ENCODE results near the gene DHRS3.

The DHRS3 gene

DNA sequence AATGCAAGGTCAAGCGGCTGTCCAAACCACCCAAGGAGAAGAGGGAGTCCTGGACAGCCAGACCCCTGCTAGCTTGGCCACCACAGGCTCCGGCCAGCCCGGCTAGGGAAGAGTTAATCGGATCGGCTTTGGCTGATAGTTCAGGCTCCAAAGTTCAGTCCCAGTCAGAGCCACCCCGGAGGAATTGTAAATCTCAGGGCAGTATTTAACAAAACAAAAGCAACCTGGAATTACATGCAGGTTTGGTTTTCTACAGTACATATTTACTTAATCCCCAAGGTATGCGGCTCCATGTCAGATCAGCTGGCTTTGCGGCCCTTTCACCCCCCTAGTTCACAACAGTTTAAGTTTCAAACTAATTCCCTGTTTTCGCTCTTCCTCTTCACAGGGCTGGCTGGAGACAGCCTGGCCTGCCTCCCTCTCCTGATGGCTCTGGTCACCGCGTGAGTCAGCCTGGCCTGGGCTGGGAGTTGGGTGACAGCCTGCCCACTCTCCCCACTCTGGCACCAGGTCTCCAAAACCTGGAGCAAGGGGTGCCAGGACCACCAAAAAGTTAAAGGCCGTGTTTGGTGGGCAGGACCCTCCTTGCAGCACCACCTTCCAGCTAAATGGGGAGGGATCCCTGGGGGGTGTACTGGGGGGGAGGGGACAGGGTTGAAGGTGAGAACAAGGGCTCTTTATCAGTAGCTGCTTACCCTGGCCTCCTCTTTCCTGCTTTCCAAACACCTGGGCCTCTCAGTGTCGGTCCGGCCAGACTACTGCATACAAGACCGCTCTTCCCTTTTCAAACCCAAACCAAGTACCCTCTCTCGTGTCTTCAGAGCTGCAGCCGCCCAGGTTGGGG is 1.9 kb downstream of the DHRS3 start:
- no peak for DNase-seq

DNA sequence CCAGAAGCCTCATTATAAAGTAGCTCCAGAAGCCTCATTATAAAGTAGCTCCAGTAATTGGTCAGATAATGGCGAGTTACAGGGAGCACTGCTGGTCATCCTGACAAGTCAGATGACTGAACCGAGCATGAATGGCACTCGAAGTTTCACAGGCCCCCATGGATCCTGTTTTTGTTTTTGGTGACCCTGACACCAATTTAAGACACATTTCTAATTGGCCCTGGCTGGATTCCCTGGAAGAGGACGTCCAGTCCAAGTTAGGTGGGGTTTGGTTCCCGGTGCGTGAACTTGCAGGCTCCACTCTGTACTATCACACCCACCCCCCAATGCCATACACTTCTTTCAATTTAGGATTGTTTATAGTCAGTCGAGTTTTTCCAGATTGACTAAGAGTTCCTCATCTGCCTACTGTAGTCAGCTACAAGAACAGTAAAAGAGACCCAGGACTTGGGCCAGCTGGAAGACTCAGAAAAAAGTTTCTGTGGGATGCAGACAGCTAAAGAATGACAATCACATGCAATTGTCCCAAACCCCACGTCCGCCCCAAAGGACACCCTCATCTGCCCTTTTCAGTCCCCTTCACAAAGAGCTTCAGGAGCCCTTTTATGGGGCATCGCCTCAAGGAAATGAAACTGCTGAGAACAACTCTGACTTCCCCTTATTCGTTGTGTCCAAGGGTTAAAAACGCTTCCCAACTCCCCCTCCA is 2.7 kb downstream of the DHRS3 start:
- DNase-seq: no peak

DNA sequence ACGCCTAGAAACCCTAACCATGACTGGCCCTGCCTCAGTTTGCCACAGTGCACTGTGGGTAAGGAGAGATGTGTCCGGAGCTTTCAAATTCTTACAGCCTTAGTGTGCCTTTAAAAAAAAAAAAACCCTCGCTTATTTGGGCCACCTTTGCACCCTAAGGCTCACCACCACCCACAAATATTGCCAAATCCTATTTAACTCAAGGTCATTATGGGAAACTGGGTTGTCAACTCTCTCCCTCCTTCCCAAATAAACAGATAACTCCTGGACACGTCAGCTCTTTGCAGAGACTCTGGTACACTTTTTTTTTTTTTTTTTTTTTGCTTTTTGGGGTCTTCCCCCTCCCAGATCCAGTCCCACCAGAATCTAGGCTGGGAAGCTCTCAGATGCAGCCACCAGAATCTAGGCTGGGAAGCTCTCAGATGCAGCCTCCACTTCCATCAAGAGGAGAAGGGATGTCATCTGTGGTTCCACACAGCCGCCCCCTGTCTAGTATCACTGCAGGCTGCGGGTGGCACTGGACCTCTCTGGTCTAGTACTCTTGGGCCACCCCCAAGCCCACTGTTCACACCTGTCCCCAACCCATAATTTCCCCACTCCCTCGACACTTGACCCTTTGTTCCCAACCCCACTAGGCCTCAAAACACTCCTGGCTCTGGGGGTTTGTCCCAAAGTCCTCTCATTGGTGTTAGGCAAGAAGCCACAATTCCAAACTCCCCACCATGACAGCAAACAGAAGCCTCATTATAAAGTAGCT is 3.4 kb downstream of the DHRS3 start:
- no peak for DNase-seq

DNA sequence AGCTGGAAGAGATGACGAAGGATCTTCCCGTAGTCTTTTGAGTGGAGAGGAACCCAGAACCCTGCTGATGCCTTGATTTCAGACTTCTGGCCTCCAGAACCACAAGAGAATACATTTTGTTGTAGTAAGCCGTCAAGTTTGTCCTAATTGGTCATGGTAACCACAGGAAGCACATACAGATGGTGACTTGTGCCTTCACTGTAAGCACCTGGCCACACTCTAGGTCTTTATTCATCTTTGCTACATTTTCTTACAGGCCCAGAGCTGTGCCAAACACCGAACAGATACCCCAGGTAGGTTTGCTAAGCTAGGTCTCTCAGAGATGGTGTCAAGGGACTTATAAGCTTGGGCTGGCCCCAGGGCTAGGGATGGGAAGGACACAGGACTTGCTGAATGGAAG is 4.8 kb downstream of the DHRS3 start:
- no peak for DNase-seq

DNA sequence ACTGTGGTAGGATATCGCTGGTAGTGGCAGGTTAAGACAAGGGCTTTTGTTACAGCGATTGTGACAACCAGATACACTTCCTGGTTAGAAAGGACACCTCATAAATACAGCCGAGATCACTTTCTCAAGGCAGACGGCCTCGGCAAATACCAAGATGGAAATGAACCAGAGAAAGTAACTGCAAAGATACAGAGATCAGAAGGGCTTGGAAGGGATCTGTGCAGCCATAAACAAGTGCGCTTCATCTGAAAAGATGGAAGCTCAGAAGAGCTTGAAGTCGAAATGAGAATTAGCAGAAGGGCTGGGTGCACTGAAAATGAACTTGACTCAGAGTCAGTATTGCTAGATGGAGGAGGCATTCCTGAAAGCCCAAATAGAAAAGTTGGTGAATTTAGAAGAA is 7.1 kb downstream of the DHRS3 start:
- no peak for DNase-seq

DNA sequence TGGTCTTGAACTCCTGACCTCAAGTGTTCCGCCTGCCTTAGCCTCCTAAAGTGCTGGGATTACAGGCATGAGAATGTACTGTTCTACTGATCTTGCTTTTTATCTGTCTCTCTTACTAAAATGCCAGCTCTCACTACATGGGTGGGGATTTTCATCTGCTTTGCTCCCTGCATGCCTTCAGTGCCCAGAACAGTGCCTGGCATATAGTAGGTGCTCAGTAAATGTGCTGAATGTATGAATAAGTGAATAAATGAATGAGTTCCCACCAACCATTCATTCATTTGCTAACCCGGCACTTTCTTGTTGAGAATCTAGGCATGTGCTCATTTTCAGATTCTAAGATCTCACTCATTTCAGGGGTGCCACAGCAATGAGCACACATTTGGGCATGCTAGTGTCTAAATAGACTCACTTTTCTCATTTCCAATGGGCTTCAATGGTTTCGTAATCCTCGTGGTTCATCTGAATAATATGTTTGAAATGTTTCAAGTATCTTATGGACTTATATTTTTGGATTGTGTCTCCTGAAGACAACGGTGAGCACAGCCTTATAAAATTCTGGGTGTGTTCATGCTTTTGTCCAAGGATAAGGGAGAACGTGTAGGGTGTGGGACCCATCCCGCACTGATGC is 7.6 kb downstream of the DHRS3 start:
- no peak for DNase-seq

DNA sequence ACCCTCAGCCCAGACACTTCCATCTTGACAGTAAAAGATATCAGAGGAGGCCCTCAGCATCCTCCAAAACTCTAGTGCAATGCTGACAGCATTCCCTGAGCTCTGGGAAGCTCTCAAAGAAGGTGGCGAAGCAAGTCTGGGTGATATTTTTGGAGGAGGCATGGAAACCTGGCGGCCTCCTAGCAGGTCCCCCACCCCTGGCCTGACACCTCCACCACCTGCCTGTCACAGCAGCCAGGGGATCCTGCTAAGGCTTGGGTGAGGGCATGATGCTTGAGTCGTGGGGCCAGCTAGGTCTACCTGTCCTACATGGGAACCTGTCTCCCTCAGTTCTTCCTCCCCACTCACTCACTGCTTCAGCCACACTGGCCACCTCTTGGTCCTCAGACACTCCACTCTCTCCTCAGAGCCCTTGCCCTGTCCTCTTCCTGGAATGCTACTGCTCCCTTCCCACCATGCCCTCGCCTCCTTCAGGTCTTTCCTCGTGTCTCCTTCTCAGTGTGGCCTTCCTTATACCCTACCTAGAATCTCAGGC is 8.5 kb downstream of the DHRS3 start:
- no peak for DNase-seq

DNA sequence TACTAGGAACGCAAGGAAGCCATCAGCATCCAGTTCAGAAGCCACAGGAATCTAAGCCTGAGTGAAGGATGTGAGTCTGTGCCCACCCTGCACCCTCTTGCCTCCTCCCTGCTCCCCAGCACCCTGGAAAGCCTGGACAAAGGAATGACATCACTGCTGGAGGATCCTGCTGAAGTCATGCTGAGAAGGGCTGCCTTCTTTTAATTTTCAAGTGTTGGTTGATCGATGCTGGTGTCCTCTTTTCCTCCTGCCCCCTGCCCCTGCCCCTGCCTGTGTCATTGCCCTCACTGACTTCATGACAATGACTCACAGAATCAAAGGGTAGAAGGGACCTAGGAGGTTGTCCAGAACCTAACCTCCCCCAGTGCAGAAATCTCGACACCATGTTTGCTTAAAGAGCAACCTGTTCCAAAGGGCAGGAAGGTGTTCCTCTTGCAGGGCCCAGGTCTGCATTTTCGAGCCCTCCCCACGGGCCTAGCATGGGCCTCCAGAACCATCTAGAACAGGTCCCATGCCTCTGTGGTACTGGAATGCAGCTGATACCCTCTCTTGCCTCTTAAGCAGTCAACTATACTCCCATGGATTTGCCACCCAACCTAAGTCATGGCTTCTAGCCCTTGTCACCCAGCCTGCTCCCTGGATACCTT is 9.6 kb downstream of the DHRS3 start:
- DNase-seq: no peak

DNA sequence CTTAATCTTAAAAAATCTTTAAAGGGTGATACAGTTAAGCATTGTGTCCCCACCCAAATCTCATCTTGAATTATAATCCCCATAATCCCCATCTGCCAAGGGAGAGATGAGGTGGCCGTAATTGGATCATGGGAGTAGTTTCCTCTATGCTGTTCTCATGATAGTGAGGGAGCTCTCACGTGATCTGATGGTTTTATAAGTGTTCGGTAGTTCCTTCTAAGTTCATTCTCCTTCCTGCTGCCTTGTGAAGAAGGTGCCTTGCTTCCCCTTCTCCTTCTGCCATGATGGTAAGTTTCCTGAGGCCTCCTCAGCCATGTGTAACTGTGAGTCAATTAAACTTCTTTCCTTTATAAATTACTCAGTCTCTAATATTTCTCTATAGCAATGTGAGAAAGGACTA is 10.7 kb downstream of the DHRS3 start:
- no peak for DNase-seq

DNA sequence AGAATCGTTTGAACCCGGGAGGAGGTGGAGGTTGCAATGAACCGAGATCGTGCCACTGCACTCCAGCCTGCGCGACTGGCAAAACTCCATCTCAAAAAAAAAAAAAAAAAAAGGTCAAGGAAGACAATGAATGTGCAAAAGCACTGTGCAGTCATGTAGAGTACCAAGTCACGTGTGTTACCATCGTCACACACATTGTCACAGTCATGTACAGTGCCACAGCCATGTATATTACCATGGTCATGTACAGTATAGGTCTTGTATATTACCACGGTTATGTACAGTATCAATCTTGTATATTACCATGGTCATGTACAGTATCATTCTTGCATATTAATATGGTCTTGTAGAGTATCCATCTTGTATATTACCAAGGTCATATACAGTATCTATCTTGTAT is 13.0 kb downstream of the DHRS3 start:
- no peak for DNase-seq

DNA sequence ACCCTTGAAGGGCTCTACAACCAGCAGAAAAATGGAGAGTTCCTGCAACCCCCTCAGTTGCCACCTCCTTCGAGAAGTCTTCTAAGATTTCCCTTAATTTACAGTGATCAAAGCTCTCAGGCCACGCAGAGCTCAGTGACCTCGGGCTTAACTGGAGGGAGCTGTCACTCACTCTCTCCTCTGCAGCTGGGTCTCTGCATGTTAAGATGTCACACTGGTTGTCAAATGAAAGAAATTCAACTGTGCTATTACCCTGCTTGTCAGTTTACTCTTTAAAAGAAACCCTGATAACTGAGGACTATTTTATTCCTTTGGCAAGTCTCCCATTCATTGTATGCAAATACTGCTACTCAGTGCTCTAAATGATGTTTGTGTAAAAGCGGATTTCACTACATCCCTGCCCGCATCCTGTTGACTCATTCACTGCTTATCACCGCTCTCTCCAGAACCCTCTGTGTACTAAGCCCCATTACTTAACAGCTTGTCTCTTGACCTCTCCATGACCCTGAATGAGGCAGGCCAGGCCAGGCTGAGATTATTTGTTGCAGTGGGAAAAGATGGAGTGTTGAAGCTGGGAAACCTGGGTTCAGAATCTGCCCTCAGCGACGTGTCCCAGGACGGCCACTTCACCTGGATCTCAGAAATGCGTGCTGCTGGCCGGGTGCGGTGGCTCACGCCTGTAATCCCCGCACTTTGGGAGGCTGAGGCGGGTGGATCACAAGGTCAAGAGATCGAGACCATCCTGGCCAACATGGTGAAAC is 13.7 kb downstream of the DHRS3 start:
- DNase-seq: peak; percentile 77

DNA sequence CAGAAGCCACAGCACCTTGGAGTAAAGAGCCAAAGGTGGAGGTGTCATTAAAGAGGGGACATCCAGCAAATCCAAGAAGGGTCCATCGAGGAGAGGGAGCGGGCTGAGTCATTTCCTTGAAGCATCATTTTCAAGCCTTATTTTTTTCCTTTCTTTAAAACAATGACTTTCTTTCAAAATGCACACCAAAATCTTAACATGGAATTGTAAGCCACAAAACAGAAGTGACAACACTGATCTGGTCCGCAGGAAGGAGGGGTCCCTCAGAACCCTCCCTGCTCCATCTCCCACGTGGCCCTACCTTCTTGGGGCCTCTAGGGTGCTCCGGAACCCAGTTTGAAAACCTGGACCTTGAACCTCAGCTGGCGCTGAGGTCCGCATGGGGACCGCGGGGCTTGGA is 14.8 kb downstream of the DHRS3 start:
- no peak for DNase-seq

DNA sequence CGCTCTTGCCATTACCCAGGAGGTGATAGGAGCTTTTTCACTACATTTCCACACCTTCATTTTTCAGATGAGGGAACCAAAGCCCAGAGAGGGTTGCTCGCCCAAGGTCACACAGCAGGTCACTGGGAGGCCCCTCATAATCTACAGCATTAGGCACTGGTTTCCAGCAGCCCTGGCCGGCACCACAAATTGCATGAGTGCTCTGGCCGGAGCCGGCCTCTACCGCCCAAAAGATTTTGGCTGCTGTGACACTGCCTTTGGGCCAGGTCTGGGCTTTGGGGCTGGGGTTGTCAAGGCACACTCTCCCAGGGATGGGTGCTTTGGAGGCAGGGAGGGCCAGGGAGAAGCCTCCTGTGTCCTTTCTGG is 15.4 kb downstream of the DHRS3 start:
- no peak for DNase-seq

DNA sequence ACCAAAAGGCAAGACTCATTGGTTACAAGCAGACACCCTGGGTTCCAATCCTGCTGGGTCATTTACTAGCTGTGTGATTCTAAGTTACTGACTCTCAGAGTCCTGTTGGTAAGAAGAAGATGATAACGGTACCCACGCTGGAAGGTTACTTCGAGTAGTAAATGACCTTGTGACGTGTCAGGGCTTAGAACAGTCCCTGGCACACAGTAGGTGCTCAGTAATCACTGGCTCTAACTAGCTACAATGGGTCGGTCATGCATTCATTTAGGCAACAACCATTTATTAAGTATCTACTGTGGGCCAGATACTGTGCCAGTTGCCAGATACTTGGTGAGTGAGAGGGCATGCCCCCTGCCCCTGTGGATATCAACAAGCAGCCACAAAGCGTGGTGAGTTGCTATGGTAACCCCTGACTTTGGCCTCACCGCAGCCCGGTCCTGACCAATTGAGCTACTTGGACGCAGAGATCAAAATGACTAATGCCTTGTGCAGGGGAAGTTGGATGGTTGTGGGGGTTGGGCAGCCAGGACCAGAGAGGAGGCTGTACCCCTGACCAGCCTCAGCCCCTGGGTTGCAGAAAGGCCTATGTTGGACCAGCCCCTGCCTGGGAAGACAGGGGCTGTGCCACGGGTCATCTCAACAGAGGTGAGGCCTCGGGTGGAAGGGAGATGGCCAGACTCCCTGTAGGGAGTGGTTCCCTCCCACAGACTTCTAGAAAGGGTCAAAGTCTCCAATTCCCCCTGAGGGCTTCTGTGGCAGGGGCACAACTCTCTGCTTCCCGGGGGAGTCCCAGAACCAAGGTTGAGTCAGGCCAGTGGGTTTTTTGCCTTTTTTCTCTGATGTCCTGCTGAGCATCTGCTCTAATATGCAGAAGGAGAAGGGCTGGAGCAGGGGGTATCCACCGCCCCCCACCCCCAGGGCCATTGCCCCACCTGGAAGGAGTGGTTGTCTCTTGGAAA is 16.0 kb downstream of the DHRS3 start:
- no peak for DNase-seq

DNA sequence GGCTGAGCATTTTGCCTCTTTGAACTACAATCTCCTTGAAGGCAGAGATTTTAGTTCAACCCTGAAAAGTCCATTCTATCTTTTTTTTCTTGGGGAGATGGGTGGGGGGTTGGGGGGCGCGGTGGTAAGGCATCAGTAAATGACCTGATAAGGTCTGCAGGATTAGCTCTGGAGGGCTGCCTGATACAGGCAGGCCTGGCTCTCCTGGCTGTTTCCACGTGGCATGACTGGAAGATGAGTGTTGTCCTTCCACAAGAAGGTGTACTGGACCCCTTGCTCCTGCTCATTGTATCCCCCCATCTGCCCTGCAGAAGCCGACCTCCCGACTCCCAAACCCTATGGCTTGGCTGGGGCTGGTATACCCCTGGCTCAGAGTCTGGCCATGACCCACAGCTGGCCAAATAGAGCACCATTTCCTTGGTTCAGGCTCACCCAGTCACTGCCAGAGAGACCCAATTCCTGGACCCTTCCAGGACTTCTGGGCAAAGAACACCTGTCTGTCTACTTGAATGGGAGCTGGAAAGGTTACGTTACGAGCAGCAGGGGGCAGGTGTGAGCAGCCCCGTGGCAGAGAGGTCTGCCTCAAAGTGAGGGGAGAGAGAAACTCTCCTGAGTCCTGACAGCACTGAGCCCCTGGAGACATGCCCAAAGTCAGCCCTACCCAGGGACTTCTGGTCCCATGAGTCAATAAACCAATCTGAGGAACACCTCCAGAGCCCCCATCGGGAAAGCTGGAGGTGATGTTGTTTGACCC is 17.0 kb downstream of the DHRS3 start:
- DNase-seq: peak; percentile 69

DNA sequence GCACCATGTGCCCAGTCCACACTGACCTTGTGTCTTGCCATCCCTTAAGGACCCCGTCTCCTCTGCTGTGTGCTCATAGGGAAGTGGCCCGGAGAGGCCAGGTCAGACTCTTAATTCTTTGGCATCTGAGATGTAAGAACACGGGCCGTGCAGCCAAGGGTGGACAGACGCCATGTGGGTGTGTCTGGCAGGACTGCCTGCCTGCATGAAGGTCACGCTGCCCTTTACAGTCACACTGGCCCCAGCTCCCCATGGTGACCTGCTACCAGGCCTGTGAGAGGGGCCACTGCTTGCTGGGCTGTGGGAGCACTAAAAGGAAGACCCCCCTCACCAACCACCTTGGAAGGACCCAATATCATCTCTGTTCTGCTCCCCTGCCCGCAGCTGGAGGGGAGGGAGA is 17.7 kb downstream of the DHRS3 start:
- no peak for DNase-seq

DNA sequence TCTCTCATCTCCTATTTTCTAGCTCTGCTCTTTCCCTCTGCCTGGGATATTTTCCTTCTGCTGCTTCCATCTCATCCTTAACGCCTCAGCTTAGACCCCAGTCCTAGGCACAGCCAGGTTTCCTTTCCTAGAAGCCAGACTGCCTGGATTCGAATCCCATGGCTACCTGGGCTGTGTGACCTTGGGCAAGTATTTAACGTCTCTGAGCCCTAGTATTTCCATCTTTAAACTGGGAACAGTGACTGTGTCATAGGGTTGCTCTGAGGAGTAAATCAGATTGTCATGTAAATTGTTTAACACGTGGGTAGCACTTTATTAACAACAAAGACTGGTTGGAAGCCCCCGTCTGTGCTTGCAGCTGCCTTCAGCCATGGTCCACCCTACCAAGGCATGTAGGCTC is 18.4 kb downstream of the DHRS3 start:
- no peak for DNase-seq

DNA sequence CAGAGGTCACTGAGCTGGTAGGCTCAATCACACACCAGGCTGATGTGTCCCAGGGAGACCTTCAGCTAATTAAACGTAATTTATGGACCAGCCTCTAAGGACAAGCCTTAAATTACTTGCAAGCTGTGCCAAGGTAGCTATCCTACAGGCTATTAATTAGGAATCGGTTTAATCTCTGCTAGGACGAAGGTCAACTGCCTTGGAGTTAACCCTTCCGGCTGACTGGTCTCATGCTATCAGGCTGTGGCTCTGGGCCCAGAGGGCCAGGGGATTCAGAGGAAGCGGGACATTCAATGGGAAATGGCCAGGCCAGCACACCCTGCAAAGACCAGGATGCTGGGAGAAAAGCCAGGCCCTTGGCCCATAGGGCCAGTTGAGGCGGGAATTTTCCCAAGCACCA is 19.0 kb downstream of the DHRS3 start:
- no peak for DNase-seq

DNA sequence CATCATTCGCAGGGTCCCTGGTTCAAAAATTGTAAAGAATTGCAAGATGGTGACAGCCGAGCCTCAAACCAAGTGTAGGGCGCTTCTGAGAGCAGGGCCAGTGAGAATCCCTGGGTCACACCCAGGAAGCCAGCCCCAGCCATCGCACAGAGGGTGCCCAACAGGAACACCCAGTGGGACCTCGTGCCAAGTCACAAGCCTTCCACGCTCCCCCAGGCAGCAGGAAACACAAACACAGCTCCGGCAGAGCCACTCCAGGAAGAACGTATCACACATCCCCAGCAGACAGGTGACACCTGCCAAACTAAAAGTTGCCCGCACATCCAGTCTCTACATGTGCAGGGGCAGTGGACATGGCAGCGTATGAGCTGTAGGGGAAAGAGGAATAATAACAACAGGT is 20.2 kb downstream of the DHRS3 start:
- no peak for DNase-seq

Measured in CD4-positive, alpha-beta T cell treated with Interleukin-12 subunit alpha and Interleukin-12 subunit beta, for 1 hour (primary cell).